HCT116 (cell line): Measurements from ENCODE around the gene DHRSX. TPM values are rescaled to one million over a fixed set of nuclear protein-coding genes. Genes with fewer than 3 reads are reported as not detected.

Experiments used
- ATAC-seq: fragments of 200-7000 bp; cut with Tn5 transposase; 2 replicates; pipeline ENCODE4 v1.9.1; 2020; ENCODE audit warnings: mild to moderate bottlenecking, moderate library complexity
- BruUV-seq: library from RNA; stranded (reverse); fragments of 400-500 nt; replicated peaks from 2 replicates; lab custom pipeline; 2021; lab: Mats Ljungman, UMichigan
- CTCF ChIA-PET: fragments of 300-600 bp; sonication (Branson Sonifier 250); formaldehyde crosslinking; loops from one replicate; lab custom pipeline; 2021; ENCODE audit warnings: antibody characterized with exemption; lab: Charles Lee
- POLR2A ChIA-PET: fragments of 300-600, 350-600 bp; sonication (Branson Sonifier 250); formaldehyde crosslinking; loops from one replicate; lab custom pipeline; 2021; ENCODE audit warnings: antibody characterized with exemption; lab: Charles Lee
- RAD21 ChIA-PET, 2 experiments: fragments of 300-600 bp; sonication (Branson Sonifier 250); formaldehyde crosslinking; loops; one replicate each; lab custom pipeline; 2023; ENCODE audit warnings: low total read pairs in 2 of 2; ENCODE audit not compliant: uncharacterized antibody in 2 of 2, unreplicated experiment in 2 of 2, low non-redundant PET in 1 of 2; lab: Charles Lee
- DNase-seq: peaks from one replicate; pipeline ENCODE4 v3.0.0-alpha.2; 2010; ENCODE audit warnings: low read depth, low spot score
- H2AFZ ChIP-seq: fragments of 200-600 bp; shearing (Covaris generic), sonication (generic); 2 replicates; pipeline ENCODE4 v1.6.1; 2017; ENCODE audit warnings: low read depth, mixed run types, mixed read lengths, antibody characterized with exemption, low read length; ENCODE audit not compliant: poor library complexity, severe bottlenecking
- H3K27ac ChIP-seq: 2 replicates; pipeline ENCODE4 v1.5.1; 2012; ENCODE audit warnings: low read depth, low read length
- H3K27me3 ChIP-seq: fragments of 200-600 bp; sonication (generic); 2 replicates; pipeline ENCODE4 v1.6.1; 2016; ENCODE audit warnings: mixed run types, low read length, mixed read lengths; ENCODE audit not compliant: insufficient read depth
- H3K36me3 ChIP-seq, 2 experiments: fragments of 200-500 bp in 1 of 2; fragments of 200-600 bp in 1 of 2; sonication (Bioruptor generic) in 1 of 2; sonication (generic) in 1 of 2; 2 replicates each; pipeline versions ENCODE4 v1.5.1 to v1.6.1; 2014 to 2016; ENCODE audit warnings: low read length in 2 of 2, inconsistent platforms in 1 of 2, mixed read lengths in 1 of 2, mixed run types in 1 of 2; ENCODE audit not compliant: insufficient read depth in 2 of 2, control insufficient read depth in 1 of 2
- H3K4me1 ChIP-seq, 2 experiments: fragments of 200-600 bp in 1 of 2; sonication (generic) in 1 of 2; 2 replicates each; pipeline versions ENCODE4 v1.5.1 to v1.6.1; 2012 to 2017; ENCODE audit warnings: low read length in 2 of 2, inconsistent platforms in 1 of 2, mild to moderate bottlenecking in 1 of 2, mixed read lengths in 1 of 2, mixed run types in 1 of 2, moderate library complexity in 1 of 2; ENCODE audit not compliant: insufficient read depth in 2 of 2, control insufficient read depth in 1 of 2
- H3K4me2 ChIP-seq: fragments of 200-600 bp; sonication (generic); 2 replicates; pipeline ENCODE4 v1.6.1; 2017; ENCODE audit warnings: mixed run types, low read length, mixed read lengths
- H3K4me3 ChIP-seq, 2 experiments: fragments of 200-600 bp in 1 of 2; sonication (generic) in 1 of 2; replicated peaks in 1 of 2; 2 replicates each; pipeline ENCODE4 v1.5.1; 2011 to 2016; ENCODE audit warnings: low read length in 2 of 2, control low read depth in 1 of 2, low read depth in 1 of 2, mild to moderate bottlenecking in 1 of 2, mixed read lengths in 1 of 2, mixed run types in 1 of 2
- H3K79me2 ChIP-seq: fragments of 200-600 bp; sonication (generic); 2 replicates; pipeline ENCODE4 v1.6.1; 2017; ENCODE audit warnings: mild to moderate bottlenecking, mixed run types, low read length, moderate library complexity, mixed read lengths; ENCODE audit not compliant: insufficient read depth
- H3K9ac ChIP-seq: fragments of 200-600 bp; sonication (generic); 2 replicates; pipeline ENCODE4 v1.6.1; 2016; ENCODE audit warnings: low read length, mixed read lengths
- H3K9me2 ChIP-seq: fragments of 200-600 bp; sonication (generic), shearing (Covaris generic); 2 replicates; pipeline ENCODE4 v1.6.1; 2017; ENCODE audit warnings: mixed run types, mild to moderate bottlenecking, moderate library complexity; ENCODE audit not compliant: insufficient read depth
- H3K9me3 ChIP-seq, 2 experiments: fragments of 200-500 bp in 1 of 2; fragments of 200-600 bp in 1 of 2; sonication (Bioruptor generic) in 1 of 2; sonication (generic) in 1 of 2; 2 replicates each; pipeline ENCODE4 v1.6.1; 2014 to 2017; ENCODE audit warnings: low read length in 2 of 2, mixed read lengths in 2 of 2, inconsistent platforms in 1 of 2, low read depth in 1 of 2, mild to moderate bottlenecking in 1 of 2, mixed run types in 1 of 2, moderate library complexity in 1 of 2; ENCODE audit not compliant: control insufficient read depth in 1 of 2, insufficient read depth in 1 of 2
- H4K20me1 ChIP-seq: fragments of 200-600 bp; sonication (generic), shearing (Covaris generic); 2 replicates; pipeline ENCODE4 v1.6.1; 2017; ENCODE audit warnings: mixed run types, mild to moderate bottlenecking, moderate library complexity; ENCODE audit not compliant: insufficient read depth
- CBX3 ChIP-seq: IDR thresholded peaks from 2 replicates; pipeline ENCODE4 v1.6.1; 2012; ENCODE audit warnings: low read depth
- ELF1 ChIP-seq: IDR thresholded peaks from 2 replicates; pipeline ENCODE4 v1.6.1; 2012; ENCODE audit warnings: low read depth, borderline replicate concordance
- FOSL1 ChIP-seq: IDR thresholded peaks from 2 replicates; pipeline ENCODE4 v1.6.1; 2012; ENCODE audit warnings: low read depth
- POLR2AphosphoS5 ChIP-seq: IDR thresholded peaks from 2 replicates; pipeline ENCODE4 v1.6.1; 2011; ENCODE audit warnings: mild to moderate bottlenecking, low read depth, low read length, moderate library complexity
- SP1 ChIP-seq: IDR thresholded peaks from 2 replicates; pipeline ENCODE4 v1.6.1; 2012; ENCODE audit warnings: low read depth
- YY1 ChIP-seq: IDR thresholded peaks from 2 replicates; pipeline ENCODE4 v1.6.1; 2011; ENCODE audit warnings: low read length, low read depth, moderate library complexity, mild to moderate bottlenecking; ENCODE audit not compliant: insufficient replicate concordance; ENCODE audit errors: extremely low read depth
- ZFX ChIP-seq: fragments of 450-650 bp; IDR thresholded peaks from 2 replicates; pipeline ENCODE4 v1.6.1; 2017
- intact Hi-C: fragments of 100-400 bp; cut with micrococcal nuclease; formaldehyde crosslinking; loops from 2 replicates; pipeline ENCODE4 v1.10.0; 2022
- total RNA-seq: library from RNA; stranded (reverse); gene quantifications from one replicate; pipeline ENCODE4 v1.2.1, GENCODE V29; 2021; ENCODE audit not compliant: unreplicated experiment
- TF ChIP-seq, protein P1 (sequence below), 3 experiments: fragments of 200-600 bp in 1 of 3; sonication (generic) in 1 of 3; IDR thresholded peaks in 2 of 3; conservative IDR thresholded peaks in 1 of 3; 2 replicates each; pipeline ENCODE4 v1.5.1; 2012 to 2017; ENCODE audit warnings: low read depth in 2 of 3, low read length in 2 of 3, antibody characterized with exemption in 1 of 3, borderline replicate concordance in 1 of 3, control low read depth in 1 of 3, mild to moderate bottlenecking in 1 of 3, mixed read lengths in 1 of 3, mixed run types in 1 of 3, moderate library complexity in 1 of 3; ENCODE audit not compliant: insufficient read depth in 1 of 3
- TF ChIP-seq, protein P2 (sequence below): IDR thresholded peaks from 2 replicates; pipeline ENCODE4 v1.6.1; 2011; ENCODE audit warnings: mild to moderate bottlenecking, low read length, moderate library complexity; ENCODE audit not compliant: insufficient replicate concordance; ENCODE audit errors: extremely low read depth

DHRSX gene
- total RNA-seq, 1 experiment from 2014 or later, result 11.9 TPM

DNA sequence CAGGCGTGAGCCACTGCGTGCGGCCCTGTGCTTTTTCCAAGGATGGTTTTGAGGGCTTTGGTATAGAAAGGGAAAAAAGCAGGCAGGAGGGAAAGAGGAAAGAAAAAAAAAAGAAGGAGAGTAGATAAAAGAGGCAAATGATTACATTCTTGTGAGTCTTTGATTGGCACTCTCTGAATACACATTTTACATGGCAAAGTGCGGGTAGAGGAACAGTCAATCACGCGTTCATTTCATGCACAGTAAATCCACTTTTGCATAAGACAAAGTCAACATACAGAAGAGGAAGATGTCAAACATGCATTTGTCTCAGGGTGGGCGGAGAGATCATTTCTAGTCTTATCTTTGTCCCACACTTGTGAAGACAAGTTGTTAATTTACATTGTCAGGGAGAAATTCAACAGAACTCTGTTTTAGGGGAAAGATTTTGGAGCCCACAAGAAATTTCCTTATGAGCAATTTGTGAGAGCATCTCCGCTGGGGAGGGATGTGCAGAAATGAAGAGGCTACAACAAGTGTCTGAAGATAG is 183.2 kb downstream of the DHRSX start (continued):
- TF ChIP-seq, protein P1, sequence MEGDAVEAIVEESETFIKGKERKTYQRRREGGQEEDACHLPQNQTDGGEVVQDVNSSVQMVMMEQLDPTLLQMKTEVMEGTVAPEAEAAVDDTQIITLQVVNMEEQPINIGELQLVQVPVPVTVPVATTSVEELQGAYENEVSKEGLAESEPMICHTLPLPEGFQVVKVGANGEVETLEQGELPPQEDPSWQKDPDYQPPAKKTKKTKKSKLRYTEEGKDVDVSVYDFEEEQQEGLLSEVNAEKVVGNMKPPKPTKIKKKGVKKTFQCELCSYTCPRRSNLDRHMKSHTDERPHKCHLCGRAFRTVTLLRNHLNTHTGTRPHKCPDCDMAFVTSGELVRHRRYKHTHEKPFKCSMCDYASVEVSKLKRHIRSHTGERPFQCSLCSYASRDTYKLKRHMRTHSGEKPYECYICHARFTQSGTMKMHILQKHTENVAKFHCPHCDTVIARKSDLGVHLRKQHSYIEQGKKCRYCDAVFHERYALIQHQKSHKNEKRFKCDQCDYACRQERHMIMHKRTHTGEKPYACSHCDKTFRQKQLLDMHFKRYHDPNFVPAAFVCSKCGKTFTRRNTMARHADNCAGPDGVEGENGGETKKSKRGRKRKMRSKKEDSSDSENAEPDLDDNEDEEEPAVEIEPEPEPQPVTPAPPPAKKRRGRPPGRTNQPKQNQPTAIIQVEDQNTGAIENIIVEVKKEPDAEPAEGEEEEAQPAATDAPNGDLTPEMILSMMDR (IDR thresholded peaks at IDR 0.05 in 2 of 3, conservative IDR thresholded peaks at IDR 0.05 in 1 of 3; ENCODE audit: borderline replicate concordance in 1 of 3, insufficient read depth in 1 of 3, low read depth in 2 of 3, low read length in 2 of 3), result no peak
- no peak for TF ChIP-seq YY1
- TF ChIP-seq SP1, result no peak
- TF ChIP-seq CBX3, result no peak
- no peak for TF ChIP-seq ZFX

GRCh38 chrX:2316534-2316933 is 184.2 kb downstream of the DHRSX start:
- RAD21 ChIA-PET, result no interaction called here
- no peaks in the 10 kb centered on the region for H4K20me1 ChIP-seq
- no TSS peak for BruUV-seq
- no peaks in the 10 kb centered on the region for H3K36me3 ChIP-seq
- peak overlapping the region; percentile 48 for H3K9ac ChIP-seq
- peaks cover 0 to 5% of the 10 kb centered on the region in 2 experiments; a peak in 1 of 4 replicates for H3K9me3 ChIP-seq
- H3K4me3 ChIP-seq, result peak overlapping the region; percentile 13 to 40; a peak in 3 of 4 replicates
- peak overlapping the region; percentile 67 for H3K27ac ChIP-seq
- H3K4me1 ChIP-seq, result peaks cover 29 to 45% of the 10 kb centered on the region in 2 experiments
- POLR2A ChIA-PET, result no interaction called here
- no peak for TF ChIP-seq POLR2AphosphoS5
- TF ChIP-seq ELF1, result no peak
- TF ChIP-seq FOSL1, result no peak
- TF ChIP-seq, protein P2, sequence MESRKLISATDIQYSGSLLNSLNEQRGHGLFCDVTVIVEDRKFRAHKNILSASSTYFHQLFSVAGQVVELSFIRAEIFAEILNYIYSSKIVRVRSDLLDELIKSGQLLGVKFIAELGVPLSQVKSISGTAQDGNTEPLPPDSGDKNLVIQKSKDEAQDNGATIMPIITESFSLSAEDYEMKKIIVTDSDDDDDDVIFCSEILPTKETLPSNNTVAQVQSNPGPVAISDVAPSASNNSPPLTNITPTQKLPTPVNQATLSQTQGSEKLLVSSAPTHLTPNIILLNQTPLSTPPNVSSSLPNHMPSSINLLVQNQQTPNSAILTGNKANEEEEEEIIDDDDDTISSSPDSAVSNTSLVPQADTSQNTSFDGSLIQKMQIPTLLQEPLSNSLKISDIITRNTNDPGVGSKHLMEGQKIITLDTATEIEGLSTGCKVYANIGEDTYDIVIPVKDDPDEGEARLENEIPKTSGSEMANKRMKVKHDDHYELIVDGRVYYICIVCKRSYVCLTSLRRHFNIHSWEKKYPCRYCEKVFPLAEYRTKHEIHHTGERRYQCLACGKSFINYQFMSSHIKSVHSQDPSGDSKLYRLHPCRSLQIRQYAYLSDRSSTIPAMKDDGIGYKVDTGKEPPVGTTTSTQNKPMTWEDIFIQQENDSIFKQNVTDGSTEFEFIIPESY, result no peak
- TF ChIP-seq, all 23 proteins: peak for 0
- Histone ChIP-seq H2AFZ (no peak overlapping the region), H3K9me2 (no peaks in the 10 kb centered on the region), H3K4me2 (peak overlapping the region; percentile 73), H3K27me3 (no peaks in the 10 kb centered on the region), H3K79me2 (no peaks in the 10 kb centered on the region)
- peak; percentile 53 for ATAC-seq
- no peak for DNase-seq
- intact Hi-C loops, result no loop called here
- CTCF ChIA-PET, result no interaction called here
